Fibroblast of the aortic adventitia (primary cell): ENCODE data around the gene MAD1L1. TPM values are rescaled to one million over a fixed set of nuclear protein-coding genes. Genes with fewer than 3 reads are reported as not detected.

ENCODE experiments used
- DNase-seq: peaks from one replicate; pipeline ENCODE4 v3.0.0-alpha.2; 2010; ENCODE audit warnings: low read depth
- H3K4me3 ChIP-seq: 2 replicates; pipeline ENCODE4 v1.5.1; 2011; ENCODE audit warnings: low read depth, mild to moderate bottlenecking, control low read depth, low read length, moderate library complexity
- total RNA-seq: library from RNA; depleted of rRNA; stranded (reverse); fragments of >200 nt; gene quantifications from 2 replicates; pipeline ENCODE4 v1.2.3, GENCODE V29; 2012; ENCODE audit warnings: low replicate concordance
- TF ChIP-seq, protein P1 (sequence below): IDR thresholded peaks from 2 replicates; pipeline ENCODE4 v1.5.1; 2011; ENCODE audit warnings: mild to moderate bottlenecking, low read length, control low read depth, inconsistent platforms; ENCODE audit not compliant: insufficient read depth

The MAD1L1 gene
- total RNA-seq, 1 donor = 22.9 TPM

DNA sequence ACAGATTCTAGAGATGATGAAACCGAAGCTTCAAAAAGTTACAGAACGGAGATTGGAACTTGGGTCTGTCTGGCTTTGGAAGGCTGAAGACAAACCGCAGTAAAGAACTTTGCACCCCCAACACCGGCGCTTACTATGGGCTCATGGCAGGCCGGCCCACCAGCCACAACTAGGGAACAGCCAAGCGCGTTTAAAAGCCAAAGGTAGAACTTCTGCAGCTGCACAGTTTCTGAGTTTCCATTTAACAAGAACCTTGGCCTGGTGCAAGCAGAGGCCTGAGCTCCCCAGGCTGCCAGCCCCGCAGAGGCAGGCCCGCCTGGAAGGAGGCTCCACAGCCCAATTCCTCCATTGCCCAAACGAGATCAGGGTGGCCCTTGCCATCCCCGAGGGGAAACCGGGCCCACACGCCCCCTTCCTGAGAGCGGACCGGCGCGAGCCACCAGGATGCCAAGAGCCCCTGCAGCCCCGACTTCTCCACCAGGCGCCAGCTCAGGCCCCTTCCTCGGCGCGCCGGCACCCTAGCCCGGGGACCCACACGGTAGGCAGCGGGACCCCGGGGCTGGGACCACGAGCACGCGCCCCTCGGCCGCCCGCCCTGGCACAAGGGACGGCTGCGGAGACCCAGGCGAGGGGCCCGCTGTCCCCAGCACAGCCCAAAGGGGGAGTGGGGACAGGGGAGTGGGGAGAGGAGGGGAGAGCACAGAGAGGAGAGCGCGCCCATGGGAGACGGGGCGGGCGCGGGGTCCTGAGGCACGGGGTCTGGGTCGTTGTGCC, 566 bp downstream of the MAD1L1 start:
- peak overlapping the region; percentile 82 for H3K4me3 ChIP-seq
- TF ChIP-seq, protein P1, sequence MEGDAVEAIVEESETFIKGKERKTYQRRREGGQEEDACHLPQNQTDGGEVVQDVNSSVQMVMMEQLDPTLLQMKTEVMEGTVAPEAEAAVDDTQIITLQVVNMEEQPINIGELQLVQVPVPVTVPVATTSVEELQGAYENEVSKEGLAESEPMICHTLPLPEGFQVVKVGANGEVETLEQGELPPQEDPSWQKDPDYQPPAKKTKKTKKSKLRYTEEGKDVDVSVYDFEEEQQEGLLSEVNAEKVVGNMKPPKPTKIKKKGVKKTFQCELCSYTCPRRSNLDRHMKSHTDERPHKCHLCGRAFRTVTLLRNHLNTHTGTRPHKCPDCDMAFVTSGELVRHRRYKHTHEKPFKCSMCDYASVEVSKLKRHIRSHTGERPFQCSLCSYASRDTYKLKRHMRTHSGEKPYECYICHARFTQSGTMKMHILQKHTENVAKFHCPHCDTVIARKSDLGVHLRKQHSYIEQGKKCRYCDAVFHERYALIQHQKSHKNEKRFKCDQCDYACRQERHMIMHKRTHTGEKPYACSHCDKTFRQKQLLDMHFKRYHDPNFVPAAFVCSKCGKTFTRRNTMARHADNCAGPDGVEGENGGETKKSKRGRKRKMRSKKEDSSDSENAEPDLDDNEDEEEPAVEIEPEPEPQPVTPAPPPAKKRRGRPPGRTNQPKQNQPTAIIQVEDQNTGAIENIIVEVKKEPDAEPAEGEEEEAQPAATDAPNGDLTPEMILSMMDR = no peak
- peak; percentile 13 for DNase-seq

GRCh38 chr7:2230882-2231281, 1.9 kb downstream of the MAD1L1 start:
- no peak overlapping the region for H3K4me3 ChIP-seq
- DNase-seq = no peak
- TF ChIP-seq, protein P1 = no peak

DNA sequence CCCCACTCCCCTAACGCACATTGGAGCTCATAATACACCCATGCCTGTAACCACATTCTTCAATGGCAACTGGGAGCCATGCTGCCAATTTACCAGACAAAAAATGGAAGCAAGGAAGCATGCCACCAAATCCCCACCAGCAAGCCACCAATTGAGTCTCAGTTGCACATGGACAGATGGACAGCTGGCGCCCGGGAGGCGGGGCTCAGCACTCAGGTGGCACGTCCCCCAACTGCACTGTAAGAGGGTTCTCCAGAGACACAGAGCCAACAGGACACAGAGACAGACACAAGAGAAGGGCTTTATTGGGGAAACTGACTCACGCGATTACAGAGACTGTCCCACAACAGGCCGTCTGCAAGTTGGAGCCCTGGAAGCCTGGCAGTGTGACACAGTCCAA, 2.5 kb downstream of the MAD1L1 start:
- no peak for DNase-seq
- H3K4me3 ChIP-seq = no peak overlapping the region
- TF ChIP-seq, protein P1 = no peak

DNA sequence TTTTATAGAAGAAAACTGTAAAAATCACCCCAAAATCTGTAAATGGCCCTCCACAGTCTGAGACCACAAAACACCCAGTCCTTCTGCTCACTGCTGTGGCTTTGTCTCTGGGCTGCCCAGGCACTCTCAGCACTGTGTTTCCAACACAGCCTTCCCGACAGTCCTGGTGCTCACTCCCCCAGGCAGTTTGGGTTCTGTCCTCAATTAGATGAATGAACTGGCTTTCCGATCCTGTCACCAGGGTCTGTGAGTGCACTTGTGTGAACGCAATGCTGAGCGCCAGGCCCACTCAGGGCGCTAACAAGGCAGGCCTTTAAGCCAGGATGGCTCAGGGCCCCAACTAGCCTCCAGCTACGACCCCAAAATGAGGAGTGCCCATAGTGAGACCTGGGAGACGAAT, 3.3 kb downstream of the MAD1L1 start:
- TF ChIP-seq, protein P1 = no peak
- H3K4me3 ChIP-seq = no peak overlapping the region
- no peak for DNase-seq

- no peak for DNase-seq
- H3K4me3 ChIP-seq = no peak overlapping the region
- TF ChIP-seq, protein P1 = no peak
Measured at GRCh38 chr7:2228921-2229320, 3.8 kb downstream of the MAD1L1 start.

DNA sequence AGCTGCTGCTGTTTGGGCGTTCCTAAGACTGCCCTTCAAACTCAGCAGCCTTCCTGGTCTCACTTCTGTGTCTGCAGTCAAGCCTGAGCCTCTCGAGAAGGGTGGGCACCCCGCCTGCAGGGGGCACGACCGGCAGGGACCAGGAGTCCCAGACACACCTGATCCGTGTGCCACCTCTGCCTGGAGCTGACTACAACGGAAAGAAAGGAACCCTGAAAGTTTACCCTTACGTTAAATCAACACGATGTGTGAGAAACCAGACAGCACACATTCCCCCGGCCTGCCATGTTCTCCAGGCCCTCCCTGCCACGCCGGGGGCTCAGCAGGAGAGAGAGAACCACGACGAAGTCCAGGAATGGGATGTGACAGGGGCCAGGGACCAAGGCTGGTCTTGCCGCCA, 5.0 kb downstream of the MAD1L1 start:
- DNase-seq = no peak
- no peak overlapping the region for H3K4me3 ChIP-seq
- TF ChIP-seq, protein P1 = no peak

DNA sequence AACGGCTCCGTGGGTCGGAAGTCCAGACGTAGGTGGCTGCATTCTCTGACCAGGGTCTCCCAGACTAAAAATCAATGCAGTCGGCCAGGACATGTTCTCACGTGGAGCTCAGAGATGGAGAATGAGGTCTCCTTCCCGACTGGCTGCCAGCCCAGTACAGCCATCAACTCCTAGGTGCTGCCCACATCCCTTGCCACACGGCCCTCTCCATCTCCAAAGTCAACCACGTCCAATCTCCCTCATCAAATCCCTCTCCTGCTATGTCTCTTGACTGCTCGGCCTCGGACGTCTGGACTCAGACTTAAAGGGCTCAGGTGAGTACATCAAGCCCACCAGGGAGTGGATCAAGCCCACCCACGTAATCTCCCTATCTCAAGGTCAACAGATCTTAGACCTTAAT, 6.9 kb downstream of the MAD1L1 start:
- no peak for DNase-seq
- TF ChIP-seq, protein P1 = no peak
- H3K4me3 ChIP-seq = no peak overlapping the region
